Neural crest cell (in vitro differentiated cells): Measurements from ENCODE around the gene P3R3URF. TPM values are rescaled to one million over a fixed set of nuclear protein-coding genes. Genes with fewer than 3 reads are reported as not detected.
A peak's percentile ranks its signal among the peaks of the same experiment; 100 is the strongest.

Source experiments
- DNase-seq: peaks from one replicate; pipeline ENCODE4 v3.0.0; 2021; ENCODE audit warnings: low read depth, mixed read lengths, low spot score
- H3K27ac Mint-ChIP-seq: one replicate; pipeline ENCODE4 v1.8.0; 2021; ENCODE audit warnings: mild to moderate bottlenecking, mixed read lengths; ENCODE audit not compliant: unreplicated experiment
- H3K27me3 Mint-ChIP-seq: 2 replicates; pipeline ENCODE4 v1.8.0; 2021; ENCODE audit warnings: low read depth, mild to moderate bottlenecking, mixed read lengths
- H3K36me3 Mint-ChIP-seq: 2 replicates; pipeline ENCODE4 v1.8.0; 2021; ENCODE audit warnings: low read depth, mild to moderate bottlenecking, mixed read lengths
- H3K4me1 Mint-ChIP-seq: 2 replicates; pipeline ENCODE4 v1.8.0; 2021; ENCODE audit warnings: mixed read lengths
- H3K4me3 Mint-ChIP-seq: one replicate; pipeline ENCODE4 v1.8.0; 2021; ENCODE audit warnings: mild to moderate bottlenecking, mixed read lengths
- H3K9me3 Mint-ChIP-seq: 2 replicates; pipeline ENCODE4 v1.8.0; 2021; ENCODE audit warnings: mixed read lengths
- CTCF ChIP-seq: fragments of 200-600 bp; sonication (generic); conservative IDR thresholded peaks from 2 replicates; pipeline ENCODE4 v1.5.0; 2021; ENCODE audit warnings: antibody characterized with exemption, mild to moderate bottlenecking
- total RNA-seq: library from RNA; stranded (reverse); gene quantifications from 2 replicates; pipeline ENCODE4 v1.2.1, GENCODE V29; 2021

Gene P3R3URF
- total RNA-seq, 1 donor from 2014 or later: not detected

GRCh38 chr1:46199233-46199749, 23.0 kb upstream of the P3R3URF start:
- Mint-ChIP-seq H3K27ac (no peak overlapping the region), H3K4me3 (peak overlapping the region; percentile 89), H3K36me3 (no peaks in the 10 kb centered on the region), H3K9me3 (no peaks in the 10 kb centered on the region), H3K27me3 (no peaks in the 10 kb centered on the region), H3K4me1 (peaks cover 47% of the 10 kb centered on the region)
- DNase-seq: no peak
- no peak for TF ChIP-seq CTCF

GRCh38 chr1:46197964-46198811, 21.9 kb upstream of the P3R3URF start, which contains the start of gene POMGNT1:
Gene POMGNT1 (minus strand): TSS chr1:46198434. CDS start chr1:46197821, 613 bp downstream.
- DNase-seq: peak; percentile 55
- Mint-ChIP-seq H3K9me3 (no peaks in the 10 kb centered on the region), H3K4me3 (peak within 1 kb of the TSS; percentile 89), H3K4me1 (peaks cover 38% of the 10 kb centered on the region), H3K27me3 (no peaks in the 10 kb centered on the region), H3K27ac (peak within 1 kb of the TSS; percentile 84), H3K36me3 (no peaks in the 10 kb centered on the region)
- TF ChIP-seq CTCF: no peak

GRCh38 chr1:46197560-46197963, 21.3 kb upstream of the P3R3URF start:
- Mint-ChIP-seq H3K9me3 (no peaks in the 10 kb centered on the region), H3K4me3 (peak overlapping the region; percentile 88), H3K27me3 (no peaks in the 10 kb centered on the region), H3K36me3 (no peaks in the 10 kb centered on the region), H3K4me1 (peaks cover 32% of the 10 kb centered on the region), H3K27ac (peak overlapping the region; percentile 57)
- TF ChIP-seq CTCF: no peak
- no peak for DNase-seq

- no peak for DNase-seq
- no peaks in the 10 kb centered on the region for H3K9me3 Mint-ChIP-seq
- no peak overlapping the region for H3K27ac Mint-ChIP-seq
- H3K27me3 Mint-ChIP-seq: no peaks in the 10 kb centered on the region
- peaks cover 31% of the 10 kb centered on the region for H3K4me1 Mint-ChIP-seq
- H3K36me3 Mint-ChIP-seq: peaks cover 2% of the 10 kb centered on the region
- no peak for TF ChIP-seq CTCF
- H3K4me3 Mint-ChIP-seq: peak overlapping the region; percentile 88
These were observed 20.3 kb upstream of the P3R3URF start for GRCh38 chr1:46196609-46197008.

GRCh38 chr1:46194641-46195193, 18.4 kb upstream of the P3R3URF start:
- Mint-ChIP-seq H3K27me3 (no peaks in the 10 kb centered on the region), H3K36me3 (peaks cover 2% of the 10 kb centered on the region), H3K4me3 (peak overlapping the region; percentile 34), H3K4me1 (peaks cover 24% of the 10 kb centered on the region), H3K27ac (no peak overlapping the region), H3K9me3 (no peaks in the 10 kb centered on the region)
- TF ChIP-seq CTCF: no peak
- DNase-seq: no peak
